ENCODE data around the gene ZNF664.

GRCh38 chr12:123992118-123992825 is 19.3 kb downstream of the ZNF664 start:
- TF ChIP-seq POLR2A (IDR thresholded peaks at IDR 0.05): no peak
- TF ChIP-seq, protein P1, sequence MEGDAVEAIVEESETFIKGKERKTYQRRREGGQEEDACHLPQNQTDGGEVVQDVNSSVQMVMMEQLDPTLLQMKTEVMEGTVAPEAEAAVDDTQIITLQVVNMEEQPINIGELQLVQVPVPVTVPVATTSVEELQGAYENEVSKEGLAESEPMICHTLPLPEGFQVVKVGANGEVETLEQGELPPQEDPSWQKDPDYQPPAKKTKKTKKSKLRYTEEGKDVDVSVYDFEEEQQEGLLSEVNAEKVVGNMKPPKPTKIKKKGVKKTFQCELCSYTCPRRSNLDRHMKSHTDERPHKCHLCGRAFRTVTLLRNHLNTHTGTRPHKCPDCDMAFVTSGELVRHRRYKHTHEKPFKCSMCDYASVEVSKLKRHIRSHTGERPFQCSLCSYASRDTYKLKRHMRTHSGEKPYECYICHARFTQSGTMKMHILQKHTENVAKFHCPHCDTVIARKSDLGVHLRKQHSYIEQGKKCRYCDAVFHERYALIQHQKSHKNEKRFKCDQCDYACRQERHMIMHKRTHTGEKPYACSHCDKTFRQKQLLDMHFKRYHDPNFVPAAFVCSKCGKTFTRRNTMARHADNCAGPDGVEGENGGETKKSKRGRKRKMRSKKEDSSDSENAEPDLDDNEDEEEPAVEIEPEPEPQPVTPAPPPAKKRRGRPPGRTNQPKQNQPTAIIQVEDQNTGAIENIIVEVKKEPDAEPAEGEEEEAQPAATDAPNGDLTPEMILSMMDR (IDR thresholded peaks at IDR 0.05 in 8 of 11, conservative IDR thresholded peaks at IDR 0.05 in 3 of 11): no peak

Measured in spleen (tissue), 7 donors.